ENCODE data around the gene MYRF.
A peak's percentile ranks its signal among the peaks of the same experiment; 100 is the strongest.

Gene MYRF

GRCh38 chr11:61752117-61752924 lies at the start of gene MYRF:
TSS of gene MYRF (plus strand) at chr11:61752636. CDS start at chr11:61752745, 109 bp downstream.
- ATAC-seq (peak; percentile 78), DNase-seq (peak; percentile 75)
- H3K4me3 Mint-ChIP-seq: peak within 1 kb of the TSS; percentile 65
- H3K4me1 Mint-ChIP-seq: peaks cover 22% of the 10 kb centered on the region
- H3K36me3 Mint-ChIP-seq (ENCODE audit: low read depth): no peaks in the 10 kb centered on the region
- H3K27me3 Mint-ChIP-seq: peaks cover 31% of the 10 kb centered on the region
- no peak within 1 kb of the TSS for H3K27ac Mint-ChIP-seq
- no peaks in the 10 kb centered on the region for H3K9me3 Mint-ChIP-seq

GRCh38 chr11:61702701-61703312 lies 49.6 kb upstream of the MYRF start:
- no peak for DNase-seq
- H3K4me3 Mint-ChIP-seq: no peak overlapping the region

GRCh38 chr11:61704838-61705237 lies 47.6 kb upstream of the MYRF start:
- no peak for DNase-seq
- Mint-ChIP-seq H3K27me3 (no peaks in the 10 kb centered on the region), H3K36me3 (ENCODE audit: low read depth) (no peaks in the 10 kb centered on the region), H3K4me3 (no peak overlapping the region), H3K27ac (no peak overlapping the region), H3K4me1 (peaks cover 3% of the 10 kb centered on the region), H3K9me3 (no peaks in the 10 kb centered on the region)
- no peak for ATAC-seq

More at GRCh38 chr11:61702701-61703312, 49.6 kb upstream of the MYRF start:
- no peaks in the 10 kb centered on the region for H3K36me3 Mint-ChIP-seq (ENCODE audit: low read depth)
- peaks cover 10% of the 10 kb centered on the region for H3K4me1 Mint-ChIP-seq
- no peak overlapping the region for H3K27ac Mint-ChIP-seq
- H3K9me3 Mint-ChIP-seq: no peaks in the 10 kb centered on the region
- no peaks in the 10 kb centered on the region for H3K27me3 Mint-ChIP-seq
- no peak for ATAC-seq

GRCh38 chr11:61706452-61707400 lies 45.7 kb upstream of the MYRF start:
- no peak for DNase-seq
- no peaks in the 10 kb centered on the region for H3K27me3 Mint-ChIP-seq
- ATAC-seq: no peak
- H3K9me3 Mint-ChIP-seq: no peaks in the 10 kb centered on the region
- no peak overlapping the region for H3K4me3 Mint-ChIP-seq
- H3K27ac Mint-ChIP-seq: no peak overlapping the region
- H3K36me3 Mint-ChIP-seq (ENCODE audit: low read depth): no peaks in the 10 kb centered on the region
- peaks cover 3% of the 10 kb centered on the region for H3K4me1 Mint-ChIP-seq

GRCh38 chr11:61707574-61707973 lies 44.9 kb upstream of the MYRF start:
- no peak overlapping the region for H3K27ac Mint-ChIP-seq
- ATAC-seq (no peak), DNase-seq (no peak)
- H3K36me3 Mint-ChIP-seq (ENCODE audit: low read depth): no peaks in the 10 kb centered on the region
- H3K9me3 Mint-ChIP-seq: no peaks in the 10 kb centered on the region
- peaks cover 3% of the 10 kb centered on the region for H3K4me1 Mint-ChIP-seq
- H3K4me3 Mint-ChIP-seq: no peak overlapping the region
- H3K27me3 Mint-ChIP-seq: no peaks in the 10 kb centered on the region

- no peak overlapping the region for H3K4me3 Mint-ChIP-seq
- no peaks in the 10 kb centered on the region for H3K36me3 Mint-ChIP-seq (ENCODE audit: low read depth)
- DNase-seq (no peak), ATAC-seq (no peak)
- H3K4me1 Mint-ChIP-seq: no peaks in the 10 kb centered on the region
- H3K9me3 Mint-ChIP-seq: no peaks in the 10 kb centered on the region
- no peak overlapping the region for H3K27ac Mint-ChIP-seq
- no peaks in the 10 kb centered on the region for H3K27me3 Mint-ChIP-seq
Observed at GRCh38 chr11:61709110-61709509, 43.3 kb upstream of the MYRF start.

- Mint-ChIP-seq H3K4me1 (no peaks in the 10 kb centered on the region), H3K27me3 (no peaks in the 10 kb centered on the region), H3K4me3 (no peak overlapping the region), H3K36me3 (ENCODE audit: low read depth) (no peaks in the 10 kb centered on the region), H3K27ac (no peak overlapping the region), H3K9me3 (no peaks in the 10 kb centered on the region)
- DNase-seq (no peak), ATAC-seq (no peak)
Observed at GRCh38 chr11:61709572-61709971, 42.9 kb upstream of the MYRF start.

- Mint-ChIP-seq H3K36me3 (ENCODE audit: low read depth) (no peaks in the 10 kb centered on the region), H3K27me3 (no peaks in the 10 kb centered on the region), H3K4me3 (no peak overlapping the region), H3K4me1 (no peaks in the 10 kb centered on the region), H3K27ac (no peak overlapping the region), H3K9me3 (no peaks in the 10 kb centered on the region)
- ATAC-seq: no peak
- no peak for DNase-seq
Observed at GRCh38 chr11:61710019-61710418, 42.4 kb upstream of the MYRF start.

- DNase-seq: no peak
- Mint-ChIP-seq H3K9me3 (no peaks in the 10 kb centered on the region), H3K27ac (no peak overlapping the region), H3K4me3 (no peak overlapping the region), H3K4me1 (no peaks in the 10 kb centered on the region), H3K36me3 (ENCODE audit: low read depth) (no peaks in the 10 kb centered on the region), H3K27me3 (no peaks in the 10 kb centered on the region)
- ATAC-seq: no peak
Observed at GRCh38 chr11:61711037-61711436, 41.4 kb upstream of the MYRF start.

- no peaks in the 10 kb centered on the region for H3K36me3 Mint-ChIP-seq (ENCODE audit: low read depth)
- ATAC-seq: no peak
- no peaks in the 10 kb centered on the region for H3K9me3 Mint-ChIP-seq
- no peaks in the 10 kb centered on the region for H3K4me1 Mint-ChIP-seq
- no peak overlapping the region for H3K27ac Mint-ChIP-seq
- no peaks in the 10 kb centered on the region for H3K27me3 Mint-ChIP-seq
- no peak for DNase-seq
- H3K4me3 Mint-ChIP-seq: no peak overlapping the region
Observed at GRCh38 chr11:61711498-61711897, 40.9 kb upstream of the MYRF start.

GRCh38 chr11:61712314-61712713 lies 40.1 kb upstream of the MYRF start:
- H3K36me3 Mint-ChIP-seq (ENCODE audit: low read depth): no peaks in the 10 kb centered on the region
- no peaks in the 10 kb centered on the region for H3K27me3 Mint-ChIP-seq
- DNase-seq: no peak
- H3K9me3 Mint-ChIP-seq: no peaks in the 10 kb centered on the region
- H3K4me1 Mint-ChIP-seq: no peaks in the 10 kb centered on the region
- no peak overlapping the region for H3K27ac Mint-ChIP-seq
- H3K4me3 Mint-ChIP-seq: no peak overlapping the region
- ATAC-seq: no peak

- no peaks in the 10 kb centered on the region for H3K4me1 Mint-ChIP-seq
- H3K27me3 Mint-ChIP-seq: no peaks in the 10 kb centered on the region
- DNase-seq (no peak), ATAC-seq (no peak)
- no peak overlapping the region for H3K27ac Mint-ChIP-seq
- no peaks in the 10 kb centered on the region for H3K36me3 Mint-ChIP-seq (ENCODE audit: low read depth)
- H3K9me3 Mint-ChIP-seq: no peaks in the 10 kb centered on the region
- H3K4me3 Mint-ChIP-seq: no peak overlapping the region
Observed at GRCh38 chr11:61712846-61713245, 39.6 kb upstream of the MYRF start.

GRCh38 chr11:61713464-61713863 lies 39.0 kb upstream of the MYRF start:
- Mint-ChIP-seq H3K27me3 (no peaks in the 10 kb centered on the region), H3K36me3 (ENCODE audit: low read depth) (no peaks in the 10 kb centered on the region), H3K4me1 (no peaks in the 10 kb centered on the region), H3K9me3 (no peaks in the 10 kb centered on the region), H3K4me3 (no peak overlapping the region), H3K27ac (no peak overlapping the region)
- no peak for DNase-seq
- no peak for ATAC-seq

- no peak for DNase-seq
- H3K36me3 Mint-ChIP-seq (ENCODE audit: low read depth): no peaks in the 10 kb centered on the region
- no peaks in the 10 kb centered on the region for H3K27me3 Mint-ChIP-seq
- H3K4me1 Mint-ChIP-seq: no peaks in the 10 kb centered on the region
- H3K27ac Mint-ChIP-seq: no peak overlapping the region
- no peak overlapping the region for H3K4me3 Mint-ChIP-seq
- ATAC-seq: no peak
- no peaks in the 10 kb centered on the region for H3K9me3 Mint-ChIP-seq
Observed at GRCh38 chr11:61713906-61714305, 38.5 kb upstream of the MYRF start.

Data from activated naive CD8-positive, alpha-beta T cell treated with anti-CD3 and anti-CD28 coated beads, Interleukin-2, amount 50 U/mL, for 24 hours (primary cell).